Right lobe of liver (tissue), 4 donors: ENCODE measurements around the gene ZC3H12A.

Experiments used
- CTCF ChIP-seq, 4 donors: fragments of 200-600 bp in 3 of 4; fragments of 450-650 bp in 1 of 4; IDR thresholded peaks; one replicate each; pipeline versions ENCODE4 v1.5.1 to v1.8.0; 2016 to 2022; ENCODE audit warnings: antibody characterized with exemption in 4 of 4, mild to moderate bottlenecking in 2 of 4
- POLR2A ChIP-seq: fragments of 450-650 bp; IDR thresholded peaks from one replicate; pipeline ENCODE4 v1.6.1; 2017; ENCODE audit warnings: antibody characterized with exemption, mild to moderate bottlenecking
- donor health status: DM: no; HTN: no; CAD: no.
- donor health status: DM: no; HTN: no; CAD: no.
- donor health status: DM: no; HTN: yes; CAD: no.

- no peak for TF ChIP-seq CTCF (IDR thresholded peaks at IDR 0.05)
- no peak for TF ChIP-seq POLR2A
Measured at GRCh38 chr1:37439349-37439995, 34.9 kb upstream of the ZC3H12A start.
